Activated CD4-positive, alpha-beta T cell treated with anti-CD3 and anti-CD28 coated beads, Interleukin-10, Interleukin-2, amounts not matched to agents 100 ng/mL and 50 ng/mL, durations not matched to agents 16 hours and 8 hours (primary cell): ENCODE measurements around the gene DENND1A.
"Not testable (repeated sequence)": the region's sequence is repeated elsewhere in the genome, so short reads cannot be mapped to it uniquely, and the experiment has no call there.

Experiments
- DNase-seq: peaks from one replicate; pipeline ENCODE4 v3.0.0-alpha.2; 2020

DENND1A gene

GRCh38 chr9:123861756-123862120, 68.2 kb downstream of the DENND1A start:
- DNase-seq, result no peak

GRCh38 chr9:123861086-123861755, 68.7 kb downstream of the DENND1A start:
- DNase-seq, result no peak

DNA sequence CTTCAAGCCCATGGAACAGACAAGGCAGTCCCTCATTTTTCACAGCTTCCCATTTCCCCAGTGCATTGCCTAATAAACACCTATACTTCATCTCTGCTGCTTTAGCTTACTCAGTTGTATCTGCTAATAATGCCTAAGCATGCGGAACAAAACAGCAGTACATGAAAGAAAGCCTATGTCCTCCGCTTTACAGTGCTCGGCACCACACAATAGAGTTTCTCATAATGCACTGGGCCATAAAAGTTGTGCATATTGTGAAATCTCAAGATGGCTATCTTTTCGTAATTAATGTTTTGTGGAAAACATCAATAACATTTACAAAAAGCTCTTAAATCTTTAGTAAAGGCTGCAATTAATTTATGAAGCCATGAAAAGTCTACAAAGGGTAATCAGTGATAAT, 69.3 kb downstream of the DENND1A start:
- no peak for DNase-seq

DNA sequence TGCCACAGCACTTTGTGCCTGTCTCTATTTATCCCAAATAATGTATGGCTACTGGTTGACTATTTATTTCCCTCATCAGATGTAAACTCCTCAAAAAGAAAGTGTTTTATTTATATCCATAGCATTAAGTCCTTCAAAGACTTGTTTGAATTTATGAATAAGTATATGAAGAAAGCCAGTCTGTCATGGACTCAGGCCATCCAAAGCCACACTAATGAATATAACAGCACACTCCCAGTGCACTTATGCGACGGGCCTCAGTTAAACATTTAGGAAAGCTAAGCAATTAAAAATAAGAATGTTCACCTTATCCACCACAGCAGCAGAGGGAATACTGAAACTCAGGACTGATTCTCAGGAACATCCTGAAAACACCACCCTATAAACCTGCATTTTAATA, 77.5 kb downstream of the DENND1A start:
- no peak for DNase-seq

DNA sequence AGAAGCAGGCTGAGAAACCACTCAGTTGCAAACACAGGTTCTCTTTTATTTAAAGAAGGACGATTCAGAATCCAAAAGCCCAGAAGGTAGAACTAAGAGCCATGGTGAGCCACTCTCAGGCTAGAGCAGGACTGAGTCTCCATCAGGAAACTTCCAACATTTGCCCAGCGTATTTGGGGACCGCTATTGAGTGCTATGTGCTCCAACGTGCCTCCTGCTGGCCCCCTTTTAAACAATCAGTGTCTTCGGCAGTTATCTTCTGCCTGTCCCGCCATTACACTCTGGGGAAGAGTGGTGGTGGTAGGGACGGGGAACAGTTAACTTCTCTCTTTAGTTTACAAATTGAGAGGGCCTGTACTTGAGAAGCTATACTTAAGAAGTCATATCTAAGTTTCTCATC, 78.1 kb downstream of the DENND1A start:
- DNase-seq, result no peak

- no peak for DNase-seq
Measured at GRCh38 chr9:123848447-123849085, 81.4 kb downstream of the DENND1A start.

DNA sequence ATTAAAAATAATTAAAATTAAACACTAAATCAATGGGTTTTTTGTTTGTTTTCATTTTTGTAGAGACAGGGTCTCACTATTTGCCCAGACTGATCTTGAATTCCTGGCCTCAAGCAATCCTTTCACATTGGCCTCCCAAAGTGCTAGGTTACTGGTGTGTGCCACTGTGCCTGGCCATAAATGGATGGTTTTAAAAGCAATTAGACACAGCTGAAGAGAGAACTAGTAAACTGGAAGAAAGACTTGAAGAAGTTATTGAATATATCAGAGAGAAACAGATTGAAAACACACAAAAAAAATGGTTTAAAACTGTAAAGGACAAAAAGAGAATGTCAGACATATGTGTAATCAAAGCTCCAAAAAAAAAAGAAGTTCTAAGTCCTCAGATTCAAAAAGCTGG, 83.0 kb downstream of the DENND1A start:
- DNase-seq, result no peak

DNA sequence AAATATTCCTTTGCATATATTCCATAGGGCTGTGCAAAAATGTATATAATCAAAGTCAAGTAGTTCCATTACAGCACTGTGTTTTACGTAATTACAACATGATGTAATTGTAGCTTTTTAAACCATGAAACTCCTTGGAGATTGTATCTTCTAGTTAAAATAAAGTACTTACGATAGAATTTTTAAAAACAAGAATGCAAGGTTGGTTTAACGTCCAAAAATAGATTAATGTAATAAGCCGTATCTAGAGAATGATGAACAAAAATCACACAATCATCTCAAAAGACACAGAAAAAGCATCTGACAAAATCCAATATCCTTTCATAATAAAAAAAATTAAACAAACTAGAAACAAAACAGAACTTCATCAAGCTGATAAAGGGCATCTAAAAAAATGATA, 86.2 kb downstream of the DENND1A start:
- no peak for DNase-seq

DNA sequence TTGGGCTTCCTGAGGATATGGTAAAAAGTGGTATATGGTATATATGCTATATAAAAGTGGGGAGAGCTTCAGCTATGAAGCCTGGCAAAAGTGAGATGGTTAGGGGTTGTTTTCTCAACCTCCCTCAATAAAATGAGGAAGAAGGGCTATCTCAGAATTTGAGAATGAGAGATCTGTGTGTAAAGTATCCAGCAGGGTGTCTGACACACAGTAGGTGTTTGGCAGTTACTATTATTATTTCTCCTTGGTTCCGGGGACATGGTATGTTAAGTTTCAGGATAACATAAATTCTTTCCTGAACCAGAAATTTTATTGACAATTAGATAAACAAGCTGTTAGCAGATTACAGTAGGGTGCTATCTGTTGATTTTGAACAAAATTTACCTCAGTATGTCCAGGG, 94.1 kb downstream of the DENND1A start:
- DNase-seq, result no peak

DNA sequence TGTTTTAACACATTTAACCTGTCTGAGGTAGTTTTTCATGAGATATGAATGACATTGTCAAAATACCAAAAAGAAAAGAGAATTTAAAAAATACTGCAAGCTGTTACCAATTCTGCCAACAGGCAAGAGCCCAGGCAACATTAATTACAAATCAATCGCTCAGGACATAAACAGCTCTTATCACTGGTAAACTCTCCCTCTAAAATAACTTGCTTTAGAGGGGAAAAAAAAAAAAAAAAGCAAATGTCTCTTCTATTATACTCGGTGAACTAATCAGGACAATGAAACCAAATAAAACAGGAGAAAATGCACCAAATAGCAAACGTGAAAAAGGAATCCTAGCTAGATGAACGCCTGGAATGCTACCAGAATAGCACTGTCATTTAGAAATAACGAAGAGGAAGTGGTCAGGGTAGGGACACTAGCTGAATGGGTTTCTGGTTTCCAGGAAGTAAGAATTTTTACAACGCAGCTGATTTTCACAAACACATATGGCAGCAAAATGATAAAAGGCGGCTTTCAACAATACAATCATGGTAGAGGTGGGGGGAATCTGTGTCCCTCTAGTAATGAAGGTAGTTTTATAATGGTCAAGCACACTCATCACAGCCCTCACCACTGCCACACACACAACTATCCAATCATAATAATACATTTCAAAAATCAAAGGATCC, 94.9 kb downstream of the DENND1A start:
- peak; percentile 34 for DNase-seq

GRCh38 chr9:123834218-123834888, 95.6 kb downstream of the DENND1A start:
- DNase-seq, result no peak

GRCh38 chr9:123832858-123833650, 96.9 kb downstream of the DENND1A start:
- DNase-seq, result no peak

GRCh38 chr9:123832176-123832575, 97.8 kb downstream of the DENND1A start:
- no peak for DNase-seq

DNA sequence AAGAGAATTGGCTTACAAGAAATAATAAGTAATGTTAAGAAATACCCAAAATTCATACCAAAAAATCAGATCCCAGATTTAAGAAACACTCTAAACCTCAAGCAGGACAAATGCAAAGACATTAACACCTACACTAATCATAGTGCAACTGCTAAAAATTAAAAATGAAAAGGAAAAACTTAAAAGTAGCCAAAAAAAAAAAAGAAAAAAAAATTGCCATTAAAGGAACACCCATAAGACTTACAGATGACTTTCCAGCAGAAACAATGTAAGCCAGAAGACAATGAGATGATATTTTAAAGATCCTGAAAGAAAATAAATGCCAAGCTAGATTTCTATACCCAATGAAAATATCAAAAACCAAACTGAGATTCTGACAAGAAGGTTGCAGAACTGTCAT, 101.5 kb downstream of the DENND1A start:
- no peak for DNase-seq

- DNase-seq, result no peak
Measured at GRCh38 chr9:123825342-123826060, 104.4 kb downstream of the DENND1A start.

GRCh38 chr9:123823194-123823947, 106.6 kb downstream of the DENND1A start:
- no peak for DNase-seq

DNA sequence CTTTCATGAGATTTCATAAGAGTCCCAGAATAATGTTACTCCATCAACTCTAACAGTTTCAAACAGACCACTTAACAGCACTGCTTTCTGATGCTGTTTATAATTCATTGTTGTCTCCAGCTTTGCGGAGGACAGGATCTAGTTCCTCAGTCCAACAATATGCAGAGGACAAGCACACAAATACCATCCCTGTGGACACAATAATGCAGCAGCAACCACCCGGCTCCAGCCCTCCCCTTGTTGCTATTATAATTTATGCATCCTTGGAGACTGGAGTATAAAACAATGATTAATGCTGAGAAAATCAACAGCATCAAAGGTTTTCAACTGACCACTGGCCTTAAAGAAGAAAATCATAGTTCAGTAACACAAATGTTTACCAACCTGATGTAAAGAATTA, 108.3 kb downstream of the DENND1A start:
- no peak for DNase-seq

GRCh38 chr9:123820139-123820538, 109.8 kb downstream of the DENND1A start:
- no peak for DNase-seq

DNA sequence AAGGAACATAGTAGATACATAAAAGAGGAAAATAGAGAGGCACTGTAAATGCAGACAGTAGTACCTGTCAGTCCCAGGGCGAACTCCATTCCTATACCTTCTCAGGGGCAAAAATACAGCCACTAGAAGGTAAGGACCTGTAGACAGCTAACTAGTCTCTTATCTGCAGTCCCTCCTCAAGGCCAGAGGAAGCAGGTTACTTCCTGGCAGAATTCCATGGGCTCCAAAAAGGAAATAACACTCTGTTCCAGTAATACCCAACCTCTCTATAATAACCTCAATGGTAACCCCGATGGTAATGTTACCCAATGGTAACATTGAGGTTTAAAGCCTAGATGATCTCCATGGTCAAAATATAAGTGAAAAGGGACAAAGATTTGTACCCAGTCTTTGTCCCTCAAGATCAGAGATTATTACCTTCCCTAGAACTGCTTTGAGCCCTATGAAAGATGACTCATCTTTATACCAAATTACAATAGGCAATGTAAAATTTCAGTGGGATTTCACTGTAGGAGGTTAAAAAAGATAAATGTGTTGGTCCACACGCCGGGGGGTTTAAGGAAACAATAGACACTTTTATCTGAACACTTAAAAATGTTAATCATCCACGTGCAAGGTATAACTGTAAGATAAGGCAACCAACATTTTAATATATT, 113.0 kb downstream of the DENND1A start:
- no peak for DNase-seq

DNA sequence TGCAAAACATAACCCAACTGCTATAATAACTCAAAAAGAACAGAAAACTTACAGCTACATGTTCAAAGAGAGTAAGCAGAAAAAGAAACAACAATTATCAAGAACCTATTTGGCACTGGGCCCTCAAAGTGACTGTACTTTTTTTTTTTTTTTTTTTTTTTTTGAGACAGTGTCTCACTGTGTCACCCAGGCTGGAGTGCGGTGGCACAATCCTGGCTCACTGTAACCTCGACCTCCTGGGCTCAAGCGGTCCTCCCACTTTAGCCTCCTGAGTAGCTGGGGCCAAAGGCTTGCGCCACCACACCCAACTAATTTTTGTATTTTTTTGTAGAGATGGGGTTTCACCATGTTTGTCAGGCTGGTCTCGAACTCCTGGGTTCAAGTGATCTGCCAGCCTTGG, 114.1 kb downstream of the DENND1A start:
- DNase-seq, result not testable (repeated sequence)

DNA sequence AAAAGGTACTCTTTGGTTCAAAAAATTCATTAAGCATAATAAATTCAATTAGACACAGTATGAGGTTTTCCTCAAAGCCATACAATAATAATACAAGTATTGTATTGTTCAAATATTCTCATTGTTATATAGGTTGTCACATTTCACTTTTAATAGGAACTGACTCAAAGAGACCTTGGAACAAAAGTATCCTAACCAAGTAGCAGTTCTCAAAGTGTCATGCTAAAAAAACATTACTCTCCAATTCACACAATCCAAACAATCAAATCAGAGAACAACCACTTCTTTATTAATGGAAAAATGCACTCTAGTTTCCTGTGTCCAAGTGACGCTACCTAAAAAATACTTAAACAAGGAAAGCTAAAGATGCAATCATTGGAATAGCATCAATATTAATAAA, 115.4 kb downstream of the DENND1A start:
- no peak for DNase-seq
